HepG2 (cell line): Measurements from ENCODE around the gene OSBP. TPM values are rescaled to one million over a fixed set of nuclear protein-coding genes. Genes with fewer than 3 reads are reported as not detected.
A peak's percentile ranks its signal among the peaks of the same experiment; 100 is the strongest.

Experiments
- ATF7-NPFF ChIP-seq: sonication (generic); formaldehyde crosslinking; IDR thresholded peaks from 2 replicates; pipeline ENCODE4 v1.8.1; 2023; ENCODE audit warnings: mild to moderate bottlenecking, low read depth, missing genetic modification reagents, moderate library complexity
- ELF3 ChIP-seq: IDR thresholded peaks from 2 replicates; pipeline ENCODE4 v1.6.1; 2016; ENCODE audit warnings: missing genetic modification reagents, missing compliant biosample characterization
- KLF15 ChIP-seq: sonication (generic); formaldehyde crosslinking; IDR thresholded peaks from 2 replicates; pipeline ENCODE4 v1.8.1; 2023; ENCODE audit warnings: borderline replicate concordance, mild to moderate bottlenecking, inconsistent platforms, missing genetic modification reagents, mixed read lengths
- MIER3 ChIP-seq: IDR thresholded peaks from 2 replicates; pipeline ENCODE4 v1.6.1; 2016; ENCODE audit warnings: missing compliant biosample characterization, borderline replicate concordance
- RCOR2 ChIP-seq: IDR thresholded peaks from 2 replicates; pipeline ENCODE4 v1.6.1; 2016; ENCODE audit warnings: missing biosample characterization, missing genetic modification reagents
- ZMYM4 ChIP-seq: sonication (generic); formaldehyde crosslinking; IDR thresholded peaks from 2 replicates; pipeline ENCODE4 v1.8.1; 2023; ENCODE audit warnings: mild to moderate bottlenecking, missing genetic modification reagents
- ZNF251 ChIP-seq: sonication (generic); formaldehyde crosslinking; IDR thresholded peaks from 2 replicates; pipeline ENCODE4 v1.9.0; 2021; ENCODE audit warnings: mild to moderate bottlenecking, missing genetic modification reagents
- ZNF333 ChIP-seq: sonication (generic); formaldehyde crosslinking; IDR thresholded peaks from 2 replicates; pipeline ENCODE4 v1.4.0; 2020; ENCODE audit warnings: mild to moderate bottlenecking, missing genetic modification reagents, borderline replicate concordance
- ZNF430 ChIP-seq: sonication (generic); formaldehyde crosslinking; IDR thresholded peaks from 2 replicates; pipeline ENCODE4 v1.9.0; 2021; ENCODE audit warnings: mild to moderate bottlenecking, missing genetic modification reagents
- ZNF431 ChIP-seq: sonication (generic); formaldehyde crosslinking; IDR thresholded peaks from 2 replicates; pipeline ENCODE4 v1.9.0; 2022; ENCODE audit warnings: missing genetic modification reagents, low read depth, mild to moderate bottlenecking, borderline replicate concordance
- ZNF44 ChIP-seq: sonication (generic); formaldehyde crosslinking; IDR thresholded peaks from 2 replicates; pipeline ENCODE4 v1.5.1; 2020; ENCODE audit warnings: mild to moderate bottlenecking, missing genetic modification reagents
- ZNF678 ChIP-seq: sonication (generic); formaldehyde crosslinking; IDR thresholded peaks from 2 replicates; pipeline ENCODE4 v1.4.0; 2020; ENCODE audit warnings: mild to moderate bottlenecking, missing genetic modification reagents
- ZNF761 ChIP-seq: sonication (generic); formaldehyde crosslinking; conservative IDR thresholded peaks from 2 replicates; pipeline ENCODE4 v1.4.0; 2020; ENCODE audit warnings: mild to moderate bottlenecking, missing genetic modification reagents
- polyA plus RNA-seq, 8 experiments: library from polyadenylated mRNA; depleted of rRNA in 3 of 8; stranded (reverse) in 7 of 8; unstranded in 1 of 8; fragments of >200 nt; fragmentation: Illumina TruSeq in 4 of 8; extraction: Trizol in 4 of 8; gene quantifications; 2 replicates each; pipeline versions ENCODE4 v1.2.1 to v1.2.3, GENCODE V29; 2011 to 2016; ENCODE audit warnings: low read depth in 4 of 8, missing spikeins in 1 of 8, mixed read lengths in 1 of 8; ENCODE audit not compliant: insufficient read depth in 1 of 8
- total RNA-seq, 5 experiments: library from RNA; depleted of rRNA; stranded (reverse); fragments of >200 nt; fragmentation: Illumina TruSeq; extraction: Trizol; gene quantifications; 2 replicates each; pipeline ENCODE4 v1.2.3, GENCODE V29; 2016; ENCODE audit warnings: low read depth in 1 of 5
- TF ChIP-seq, protein P1 (sequence below), 2 experiments: sonication (generic) in 1 of 2; formaldehyde crosslinking in 1 of 2; IDR thresholded peaks; 2 replicates each; pipeline versions ENCODE4 v1.4.0 to v1.6.1; 2016 to 2020; ENCODE audit warnings: borderline replicate concordance in 1 of 2, low read depth in 1 of 2, mild to moderate bottlenecking in 1 of 2, missing genetic modification reagents in 1 of 2
- TF ChIP-seq, protein P2 (sequence below): sonication (generic); formaldehyde crosslinking; IDR thresholded peaks from 2 replicates; pipeline ENCODE4 v1.5.1; 2020; ENCODE audit warnings: missing genetic modification reagents, mild to moderate bottlenecking, borderline replicate concordance
- TF ChIP-seq, protein P3 (sequence below): IDR thresholded peaks from 2 replicates; pipeline ENCODE4 v1.6.1; 2016
- TF ChIP-seq, protein P4 (sequence below): sonication (generic); formaldehyde crosslinking; IDR thresholded peaks from 2 replicates; pipeline ENCODE4 v1.4.0; 2020; ENCODE audit warnings: missing genetic modification reagents
- TF ChIP-seq, protein P5 (sequence below): sonication (generic); formaldehyde crosslinking; IDR thresholded peaks from 2 replicates; pipeline ENCODE4 v1.4.0; 2020; ENCODE audit warnings: missing genetic modification reagents, low read depth, mild to moderate bottlenecking, borderline replicate concordance
- TF ChIP-seq, protein P6 (sequence below): sonication (generic); formaldehyde crosslinking; IDR thresholded peaks from 2 replicates; pipeline ENCODE4 v1.8.1; 2023; ENCODE audit warnings: mild to moderate bottlenecking, moderate library complexity, missing genetic modification reagents

OSBP gene
- total and polyA plus RNA-seq, 2 of the 13 experiments (the other 11 are each of a cell fraction or from before 2014, with no cell fraction given): 12.1 to 13.5 TPM

DNA sequence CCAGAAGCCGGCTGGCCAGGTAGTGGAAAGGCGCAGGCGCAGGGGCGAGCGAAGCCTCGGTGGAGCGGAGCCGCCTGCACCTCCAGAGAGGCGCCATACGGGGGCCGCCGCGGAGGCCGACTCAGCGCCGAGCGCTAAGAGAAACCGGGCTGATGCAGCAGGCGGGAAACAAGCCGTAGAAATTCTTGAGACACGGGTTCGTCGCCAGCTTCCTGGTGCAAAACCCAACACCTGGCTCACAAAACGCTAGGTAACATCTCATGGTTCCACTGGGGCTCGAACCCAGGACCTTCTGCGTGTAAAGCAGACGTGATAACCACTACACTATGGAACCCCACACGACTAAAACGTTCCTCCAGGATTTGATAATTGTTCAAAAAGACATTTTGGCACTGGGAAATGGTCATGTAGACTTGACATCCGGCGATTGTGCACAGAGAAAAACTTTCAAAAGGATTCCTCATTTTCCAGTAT is 65.2 kb downstream of the OSBP start (continued):
- TF ChIP-seq, protein P1, sequence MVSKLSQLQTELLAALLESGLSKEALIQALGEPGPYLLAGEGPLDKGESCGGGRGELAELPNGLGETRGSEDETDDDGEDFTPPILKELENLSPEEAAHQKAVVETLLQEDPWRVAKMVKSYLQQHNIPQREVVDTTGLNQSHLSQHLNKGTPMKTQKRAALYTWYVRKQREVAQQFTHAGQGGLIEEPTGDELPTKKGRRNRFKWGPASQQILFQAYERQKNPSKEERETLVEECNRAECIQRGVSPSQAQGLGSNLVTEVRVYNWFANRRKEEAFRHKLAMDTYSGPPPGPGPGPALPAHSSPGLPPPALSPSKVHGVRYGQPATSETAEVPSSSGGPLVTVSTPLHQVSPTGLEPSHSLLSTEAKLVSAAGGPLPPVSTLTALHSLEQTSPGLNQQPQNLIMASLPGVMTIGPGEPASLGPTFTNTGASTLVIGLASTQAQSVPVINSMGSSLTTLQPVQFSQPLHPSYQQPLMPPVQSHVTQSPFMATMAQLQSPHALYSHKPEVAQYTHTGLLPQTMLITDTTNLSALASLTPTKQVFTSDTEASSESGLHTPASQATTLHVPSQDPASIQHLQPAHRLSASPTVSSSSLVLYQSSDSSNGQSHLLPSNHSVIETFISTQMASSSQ (IDR thresholded peaks at IDR 0.05; ENCODE audit: low read depth): 0 out of 2 replicates have a peak, but pooled peaks have one; percentile 26
- TF ChIP-seq, protein P1 (CRISPR knock-in tag; IDR thresholded peaks at IDR 0.05; ENCODE audit: borderline replicate concordance): peak; percentile 72; the same call in 1 of the 2 replicates
- TF ChIP-seq ZNF251 (CRISPR knock-in tag) (0 out of 2 replicates have a peak, but pooled peaks have one; percentile 64), ZNF761 (no peak), ZNF431 (CRISPR knock-in tag) (no peak), ATF7-NPFF (CRISPR knock-in tag) (peak; percentile 70), ZNF44 (CRISPR knock-in tag) (no peak; the same call in 1 of the 2 replicates), MIER3 (CRISPR knock-in tag) (peak; percentile 33; the same call in 1 of the 2 replicates), KLF15 (CRISPR knock-in tag) (no peak), ZNF678 (CRISPR knock-in tag) (peak; percentile 70; the same call in 1 of the 2 replicates), ZNF333 (CRISPR knock-in tag) (no peak), ZNF430 (peak; percentile 63; the same call in 1 of the 2 replicates), ELF3 (CRISPR knock-in tag) (peak; percentile 95), RCOR2 (CRISPR knock-in tag) (peak; percentile 47), ZMYM4 (CRISPR knock-in tag) (peak; percentile 73)
- TF ChIP-seq, protein P2, sequence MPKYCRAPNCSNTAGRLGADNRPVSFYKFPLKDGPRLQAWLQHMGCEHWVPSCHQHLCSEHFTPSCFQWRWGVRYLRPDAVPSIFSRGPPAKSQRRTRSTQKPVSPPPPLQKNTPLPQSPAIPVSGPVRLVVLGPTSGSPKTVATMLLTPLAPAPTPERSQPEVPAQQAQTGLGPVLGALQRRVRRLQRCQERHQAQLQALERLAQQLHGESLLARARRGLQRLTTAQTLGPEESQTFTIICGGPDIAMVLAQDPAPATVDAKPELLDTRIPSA: 0 out of 2 replicates have a peak, but pooled peaks have one; percentile 17
- TF ChIP-seq, protein P3, sequence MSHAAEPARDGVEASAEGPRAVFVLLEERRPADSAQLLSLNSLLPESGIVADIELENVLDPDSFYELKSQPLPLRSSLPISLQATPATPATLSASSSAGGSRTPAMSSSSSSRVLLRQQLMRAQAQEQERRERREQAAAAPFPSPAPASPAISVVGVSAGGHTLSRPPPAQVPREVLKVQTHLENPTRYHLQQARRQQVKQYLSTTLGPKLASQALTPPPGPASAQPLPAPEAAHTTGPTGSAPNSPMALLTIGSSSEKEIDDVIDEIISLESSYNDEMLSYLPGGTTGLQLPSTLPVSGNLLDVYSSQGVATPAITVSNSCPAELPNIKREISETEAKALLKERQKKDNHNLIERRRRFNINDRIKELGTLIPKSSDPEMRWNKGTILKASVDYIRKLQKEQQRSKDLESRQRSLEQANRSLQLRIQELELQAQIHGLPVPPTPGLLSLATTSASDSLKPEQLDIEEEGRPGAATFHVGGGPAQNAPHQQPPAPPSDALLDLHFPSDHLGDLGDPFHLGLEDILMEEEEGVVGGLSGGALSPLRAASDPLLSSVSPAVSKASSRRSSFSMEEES (CRISPR knock-in tag): no peak
- TF ChIP-seq, protein P4, sequence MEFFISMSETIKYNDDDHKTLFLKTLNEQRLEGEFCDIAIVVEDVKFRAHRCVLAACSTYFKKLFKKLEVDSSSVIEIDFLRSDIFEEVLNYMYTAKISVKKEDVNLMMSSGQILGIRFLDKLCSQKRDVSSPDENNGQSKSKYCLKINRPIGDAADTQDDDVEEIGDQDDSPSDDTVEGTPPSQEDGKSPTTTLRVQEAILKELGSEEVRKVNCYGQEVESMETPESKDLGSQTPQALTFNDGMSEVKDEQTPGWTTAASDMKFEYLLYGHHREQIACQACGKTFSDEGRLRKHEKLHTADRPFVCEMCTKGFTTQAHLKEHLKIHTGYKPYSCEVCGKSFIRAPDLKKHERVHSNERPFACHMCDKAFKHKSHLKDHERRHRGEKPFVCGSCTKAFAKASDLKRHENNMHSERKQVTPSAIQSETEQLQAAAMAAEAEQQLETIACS (CRISPR knock-in tag): no peak
- TF ChIP-seq, protein P5, sequence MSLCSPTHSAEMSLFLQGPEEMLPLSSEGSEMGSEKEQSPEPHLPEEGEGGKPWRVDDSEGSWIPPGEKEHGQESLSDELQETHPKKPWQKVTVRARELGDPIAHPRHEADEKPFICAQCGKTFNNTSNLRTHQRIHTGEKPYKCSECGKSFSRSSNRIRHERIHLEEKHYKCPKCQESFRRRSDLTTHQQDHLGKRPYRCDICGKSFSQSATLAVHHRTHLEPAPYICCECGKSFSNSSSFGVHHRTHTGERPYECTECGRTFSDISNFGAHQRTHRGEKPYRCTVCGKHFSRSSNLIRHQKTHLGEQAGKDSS (CRISPR knock-in tag): peak; percentile 85; the same call in 1 of the 2 replicates
- TF ChIP-seq, protein P6, sequence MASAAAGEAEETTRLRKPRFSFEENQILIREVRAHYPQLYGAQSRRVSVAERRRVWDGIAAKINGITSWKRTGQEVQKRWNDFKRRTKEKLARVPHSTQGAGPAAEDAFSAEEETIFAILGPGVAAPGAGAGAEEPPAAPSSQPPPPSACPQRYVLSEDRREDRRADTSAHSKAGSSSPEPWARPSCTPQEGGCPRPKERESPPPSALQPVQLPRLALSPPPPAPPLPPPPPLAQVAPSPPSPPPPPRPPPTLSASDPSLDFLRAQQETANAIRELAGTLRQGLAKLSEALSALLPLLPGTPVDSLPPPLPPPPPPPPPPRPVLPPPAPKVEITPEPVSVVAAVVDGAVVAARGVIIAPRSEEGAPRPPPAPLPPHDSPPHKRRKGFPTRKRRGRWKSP: peak; percentile 100
